ENCODE measurements around the gene SAE1.

DNA sequence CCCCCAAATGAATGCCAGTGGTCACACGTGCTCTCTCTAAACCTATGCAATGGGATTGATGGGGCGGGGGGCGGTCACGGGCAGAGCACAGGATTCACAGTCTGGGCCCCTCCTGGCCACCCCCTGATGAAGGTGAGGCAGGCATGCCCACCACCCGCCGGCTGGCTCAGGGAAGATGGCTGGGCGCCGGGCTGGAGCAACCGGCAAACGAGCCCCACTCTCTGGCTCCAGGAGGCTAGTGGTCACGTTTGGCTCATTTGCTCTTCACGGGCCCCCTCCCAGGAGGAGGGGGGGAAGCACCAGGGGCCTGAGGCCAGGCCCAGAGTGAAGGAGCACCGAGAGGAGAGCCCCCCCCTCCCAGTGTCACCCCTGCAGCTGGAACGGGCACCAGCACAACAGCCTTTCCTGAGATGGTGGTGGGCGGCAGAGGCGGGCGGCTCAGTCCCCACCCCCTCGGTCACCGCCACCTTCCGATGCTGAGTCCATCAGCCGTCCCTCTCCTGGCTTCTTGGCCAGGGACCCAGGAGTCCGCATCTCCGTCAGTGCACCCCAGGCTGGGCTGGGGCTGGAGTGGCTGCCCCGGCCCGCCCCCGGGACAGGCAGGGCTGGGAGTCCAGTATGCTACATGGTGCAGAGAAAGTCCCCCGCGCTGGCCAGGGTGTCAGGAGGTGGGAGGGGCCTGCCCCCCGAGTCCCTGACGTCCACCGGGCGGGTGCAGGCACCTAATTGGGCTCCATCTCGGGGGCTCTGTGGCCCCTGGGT, 90.6 kb downstream of the SAE1 start:
- TF ChIP-seq EZH2 (IDR thresholded peaks at IDR 0.05; ENCODE audit: low read depth) (no peak), CTCF (conservative IDR thresholded peaks at IDR 0.05) (no peak)

All from PC-9 (cell line).